ENCODE data around the gene TMOD4.
"Not testable (repeated sequence)": the region's sequence is repeated elsewhere in the genome, so short reads cannot be mapped to it uniquely, and the experiment has no call there.

The TMOD4 gene

DNA sequence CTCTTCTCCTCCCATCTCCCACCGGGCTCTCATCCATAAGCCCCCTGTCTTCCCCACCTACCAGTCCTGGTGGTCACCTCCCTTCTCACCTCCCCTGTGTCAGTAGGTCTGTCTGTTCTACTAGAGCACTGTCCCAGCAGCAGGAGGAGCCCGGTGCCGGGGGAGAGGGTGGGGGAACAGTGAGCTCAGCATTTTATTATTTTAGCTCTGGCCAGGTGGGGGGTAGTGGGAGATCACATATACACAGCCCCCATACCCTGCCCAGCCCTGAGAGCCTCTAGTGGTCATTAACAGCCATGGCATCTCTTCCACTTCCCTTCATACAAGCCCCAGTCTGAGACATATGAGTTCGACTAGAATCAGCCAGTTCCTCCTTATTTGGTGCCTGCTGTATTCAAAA, at the start of gene TMOD4:
TMOD4 (minus strand) TSS at position 119 of the 400 bp plus-strand sequence. CDS start 1,106 bp downstream, outside the sequence.
- no peak for DNase-seq

DNA sequence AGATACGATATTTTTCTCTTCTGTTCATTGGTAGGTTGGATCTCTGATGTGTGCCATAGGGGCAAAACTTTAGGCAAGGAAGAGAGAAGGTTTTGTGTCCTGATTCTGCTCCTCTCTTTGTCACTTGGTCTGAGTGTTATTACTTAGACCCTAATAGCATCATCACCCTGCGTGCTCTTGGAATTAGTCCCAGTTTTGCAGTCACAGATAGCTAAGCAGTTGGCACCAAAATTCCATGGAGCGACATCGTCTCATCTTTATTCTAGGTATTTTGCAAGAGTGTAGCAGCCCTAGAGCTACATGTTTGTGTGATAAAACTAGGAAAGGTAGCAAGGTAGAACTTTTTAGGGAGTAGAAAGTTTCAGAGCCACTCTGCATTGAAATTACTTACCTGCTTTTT, 46.3 kb upstream of the TMOD4 start:
- DNase-seq: no peak

DNA sequence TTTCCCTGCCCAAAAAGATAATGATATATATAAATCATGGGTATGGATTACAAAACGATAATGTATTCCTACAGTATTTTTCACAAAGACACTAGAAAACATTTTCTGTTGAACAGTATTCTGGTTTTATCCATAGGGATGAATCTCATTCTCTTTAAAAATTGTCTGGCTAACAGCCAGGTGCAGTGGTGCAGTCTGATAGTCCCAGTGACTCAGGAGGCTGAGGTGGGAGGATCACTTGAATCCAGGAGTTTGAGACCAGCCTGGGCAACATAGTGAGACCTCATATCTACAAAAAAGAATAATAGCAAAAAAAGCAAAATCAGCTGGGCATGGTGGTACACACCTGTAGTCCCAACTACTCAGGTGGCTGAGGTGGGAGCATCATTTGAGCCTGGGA, 45.8 kb upstream of the TMOD4 start:
- DNase-seq: no peak

DNA sequence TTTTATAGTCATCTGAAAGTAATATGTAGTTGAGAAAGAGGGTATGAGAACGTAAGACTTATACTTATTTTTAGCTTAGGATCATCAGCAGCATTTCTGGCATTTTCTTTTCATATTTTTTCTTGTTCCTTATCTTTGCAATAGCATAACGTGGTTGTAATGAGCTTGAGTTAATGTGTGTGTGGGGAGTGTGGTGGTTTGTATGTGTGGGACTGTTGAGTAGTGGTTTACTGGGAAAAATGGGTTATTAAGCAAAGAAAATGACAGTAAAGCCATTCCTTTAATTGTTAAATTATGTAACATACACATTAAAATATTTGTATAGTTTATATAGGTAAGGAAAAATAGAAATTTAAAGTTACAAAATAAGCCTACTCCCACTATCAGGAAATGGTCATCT, 37.8 kb upstream of the TMOD4 start:
- no peak for DNase-seq

DNA sequence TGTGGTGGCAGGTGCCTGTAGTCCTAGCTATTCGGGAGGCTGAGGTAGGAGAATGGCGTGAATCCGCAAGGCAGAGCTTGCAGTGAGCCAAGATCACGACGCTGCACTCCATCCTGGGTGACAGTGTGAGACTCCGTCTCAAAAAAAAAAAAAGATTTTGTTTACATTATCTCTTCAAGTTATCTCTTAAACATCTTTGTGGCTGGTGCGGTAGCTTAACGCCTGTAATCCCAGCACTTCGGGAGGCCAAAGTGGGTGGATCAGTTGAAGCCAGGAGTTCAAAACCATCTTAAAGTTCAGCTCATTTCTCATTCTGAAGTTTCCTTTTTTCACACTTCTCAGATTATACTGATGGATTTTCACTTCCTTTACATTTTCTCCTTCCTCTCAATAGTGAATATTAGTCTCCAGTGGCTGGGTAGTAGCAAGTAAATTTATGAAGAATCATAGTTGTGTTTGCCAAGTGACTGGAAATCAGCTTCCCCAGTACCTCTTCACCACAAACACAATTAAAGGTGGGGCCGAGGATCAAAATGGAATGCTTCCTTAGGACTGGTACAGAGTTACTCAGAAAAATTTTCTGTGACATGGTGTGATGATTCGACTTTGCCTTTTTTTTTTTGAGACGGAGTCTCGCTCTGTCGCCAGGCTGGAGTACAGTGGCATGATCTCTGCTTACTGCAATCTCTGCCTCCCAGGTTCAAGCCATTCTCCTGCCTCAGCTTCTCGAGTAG, 36.4 kb upstream of the TMOD4 start:
- DNase-seq: no peak

DNA sequence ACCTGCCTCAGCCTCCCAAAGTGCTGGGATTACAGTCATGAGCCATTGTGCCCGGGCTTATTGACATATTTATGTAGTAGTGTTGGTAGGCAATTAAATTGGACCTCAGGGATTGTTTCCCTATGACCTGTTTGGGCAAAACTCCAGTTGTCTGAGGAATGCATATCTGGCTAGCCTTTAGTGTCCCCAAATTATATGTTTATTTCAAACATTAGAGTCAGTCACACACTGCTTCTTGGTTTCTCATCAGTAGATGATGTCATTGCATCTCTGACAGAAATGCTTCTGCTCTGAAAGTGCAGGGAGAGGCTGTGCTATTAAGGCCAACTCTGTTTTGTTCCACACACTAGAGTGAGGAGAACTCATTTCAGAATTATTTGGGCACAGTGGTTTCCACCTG, 35.0 kb upstream of the TMOD4 start:
- no peak for DNase-seq

DNA sequence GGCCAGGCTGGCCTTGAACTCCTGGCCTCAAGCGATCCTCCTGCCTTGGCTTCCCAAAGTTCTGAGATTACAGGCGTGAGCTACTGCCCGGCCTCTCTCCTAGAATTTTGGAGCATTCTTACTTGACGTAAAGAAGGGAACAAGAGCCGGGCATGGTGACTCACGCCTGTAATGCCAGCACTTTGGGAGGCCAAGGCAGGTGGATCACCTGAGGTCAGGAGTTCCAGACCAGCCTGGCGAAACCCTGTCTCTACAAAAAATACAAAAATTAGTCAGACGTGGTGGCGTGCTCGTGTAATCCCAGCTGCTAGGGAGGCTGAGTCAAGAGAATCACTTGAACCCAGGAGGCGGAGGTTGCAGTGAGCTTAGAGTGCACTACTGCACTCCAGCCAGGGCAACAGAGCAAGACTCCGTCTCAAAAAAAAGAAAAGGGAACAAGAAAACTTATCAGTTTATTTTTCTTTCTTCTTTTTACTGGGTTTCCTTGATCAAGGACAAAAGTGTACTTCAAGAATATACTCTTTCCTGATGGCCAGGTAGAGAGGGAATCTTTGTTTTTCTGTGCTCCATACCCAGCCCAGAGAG, 29.7 kb upstream of the TMOD4 start:
- DNase-seq: not testable (repeated sequence)

DNA sequence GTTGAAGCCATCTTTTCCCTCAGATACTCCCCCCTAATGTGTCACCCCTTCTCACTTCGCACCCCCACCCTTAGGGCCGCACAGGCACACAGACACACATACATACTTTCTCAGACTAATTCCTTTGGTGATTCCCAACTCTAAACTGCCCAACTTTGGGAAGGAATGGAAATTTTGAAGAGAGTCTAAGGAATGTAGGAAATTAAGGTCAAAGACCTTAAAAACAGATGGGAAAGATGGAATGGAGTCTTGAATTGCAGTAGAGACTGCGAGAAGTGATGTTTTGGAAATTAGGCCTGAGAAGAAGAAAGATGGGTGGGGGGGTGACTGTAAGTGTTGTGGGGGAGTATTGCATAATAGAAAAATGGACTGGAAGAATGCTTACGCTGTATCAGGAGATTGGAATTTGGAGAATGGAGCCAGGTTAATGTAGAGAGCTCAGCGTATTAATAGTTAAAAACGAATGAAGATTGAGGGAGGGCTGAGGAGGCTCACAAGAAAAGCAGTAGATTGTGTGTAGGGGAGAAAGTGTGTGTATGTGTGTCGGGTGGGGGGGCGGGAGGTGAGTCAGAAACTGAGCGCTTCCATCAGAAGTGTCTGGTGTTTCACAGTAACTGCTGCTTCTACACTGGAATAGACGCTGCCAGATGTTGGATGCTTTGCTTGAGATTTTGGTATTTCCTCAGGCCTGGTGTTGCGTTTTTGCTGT, 24.2 kb upstream of the TMOD4 start:
- DNase-seq: no peak

DNA sequence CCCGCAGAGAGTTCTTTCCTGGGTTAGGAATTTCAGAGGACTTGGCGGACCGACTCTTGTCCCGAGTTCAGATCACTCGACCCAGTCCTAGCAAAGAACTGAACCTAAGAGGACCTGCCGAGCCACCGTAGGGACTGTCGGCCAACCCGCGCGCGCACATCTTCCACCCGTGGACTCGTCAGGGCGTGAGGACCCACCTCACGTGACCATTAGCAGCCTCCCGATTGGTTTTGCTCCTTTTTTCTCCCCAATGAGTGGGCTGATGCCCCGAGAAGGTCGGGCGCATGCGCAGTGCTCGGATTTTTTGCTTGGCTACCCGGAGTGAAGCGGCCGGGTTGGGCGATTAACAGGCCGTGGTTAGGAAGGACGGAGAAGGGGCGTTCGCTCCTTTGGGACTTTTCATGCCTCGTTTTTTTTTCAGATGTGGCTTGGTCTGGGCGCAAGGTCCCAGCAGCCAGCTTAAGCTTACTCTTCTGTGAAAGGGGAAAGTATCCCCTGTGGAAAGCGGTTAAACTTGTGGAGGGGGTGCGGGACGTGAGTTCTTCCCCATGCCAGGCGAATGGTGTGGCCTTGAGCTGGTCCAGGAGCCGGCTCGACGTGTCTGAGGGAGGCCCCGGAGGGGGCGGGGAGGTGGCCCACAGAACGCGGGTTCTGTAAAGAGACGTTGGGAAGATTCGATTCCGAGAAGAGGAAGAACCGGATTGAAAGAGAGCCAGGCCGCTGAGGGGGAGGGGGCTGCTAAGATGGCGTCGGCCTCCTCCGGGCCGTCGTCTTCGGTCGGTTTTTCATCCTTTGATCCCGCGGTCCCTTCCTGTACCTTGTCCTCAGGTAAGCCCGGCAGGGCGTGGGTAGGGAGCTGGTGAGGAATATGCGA, 22.7 kb upstream of the TMOD4 start, which contains the start of gene PIP5K1A:
PIP5K1A (plus strand) TSS at position 299 of the 874 bp plus-strand sequence; CDS start at position 744, 445 bp downstream.
- peak; percentile 98 for DNase-seq

DNA sequence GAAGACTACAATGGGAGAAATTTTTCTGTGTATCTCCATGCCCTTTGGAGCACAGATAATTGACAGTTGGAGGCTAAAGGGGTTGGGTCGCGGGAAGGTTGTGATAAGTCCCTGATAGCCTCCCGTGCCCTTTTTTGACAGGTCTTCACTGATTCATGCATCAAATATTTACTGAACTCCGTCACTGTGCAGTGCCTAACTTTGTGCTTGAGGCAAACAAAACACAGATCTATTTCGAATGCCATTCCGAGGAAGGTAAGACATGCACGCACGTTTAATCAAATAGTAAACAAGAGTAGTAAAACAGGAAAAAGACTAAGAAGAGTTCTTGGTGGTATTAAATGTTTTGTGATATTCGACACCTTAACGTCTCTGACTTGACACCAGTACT, 22.1 kb upstream of the TMOD4 start:
- no peak for DNase-seq

DNA sequence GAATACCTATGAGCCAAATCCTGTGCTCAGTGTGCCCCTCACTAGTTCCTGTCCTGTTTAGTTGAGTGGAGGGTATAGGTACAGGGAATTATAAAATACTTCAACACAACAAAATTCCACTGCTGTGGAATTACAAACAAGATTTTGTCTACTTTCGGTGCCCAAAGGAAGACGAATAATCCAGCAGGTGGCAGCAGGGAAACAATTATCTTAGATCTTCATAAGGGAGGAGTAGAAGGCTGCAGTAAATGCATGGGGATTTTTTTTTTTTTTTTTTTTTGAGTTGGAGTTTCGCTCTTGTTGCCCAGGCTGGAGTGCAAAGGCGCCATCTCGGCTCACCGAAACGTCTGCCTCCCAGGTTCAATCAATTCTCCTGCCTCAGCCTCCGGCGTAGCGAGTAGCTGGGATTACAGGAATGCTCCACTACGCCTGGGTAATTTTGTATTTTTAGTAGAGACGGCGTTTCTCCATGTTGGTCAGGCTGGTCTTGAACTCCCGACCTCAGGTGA, 20.6 kb upstream of the TMOD4 start:
- DNase-seq: peak; percentile 42

DNA sequence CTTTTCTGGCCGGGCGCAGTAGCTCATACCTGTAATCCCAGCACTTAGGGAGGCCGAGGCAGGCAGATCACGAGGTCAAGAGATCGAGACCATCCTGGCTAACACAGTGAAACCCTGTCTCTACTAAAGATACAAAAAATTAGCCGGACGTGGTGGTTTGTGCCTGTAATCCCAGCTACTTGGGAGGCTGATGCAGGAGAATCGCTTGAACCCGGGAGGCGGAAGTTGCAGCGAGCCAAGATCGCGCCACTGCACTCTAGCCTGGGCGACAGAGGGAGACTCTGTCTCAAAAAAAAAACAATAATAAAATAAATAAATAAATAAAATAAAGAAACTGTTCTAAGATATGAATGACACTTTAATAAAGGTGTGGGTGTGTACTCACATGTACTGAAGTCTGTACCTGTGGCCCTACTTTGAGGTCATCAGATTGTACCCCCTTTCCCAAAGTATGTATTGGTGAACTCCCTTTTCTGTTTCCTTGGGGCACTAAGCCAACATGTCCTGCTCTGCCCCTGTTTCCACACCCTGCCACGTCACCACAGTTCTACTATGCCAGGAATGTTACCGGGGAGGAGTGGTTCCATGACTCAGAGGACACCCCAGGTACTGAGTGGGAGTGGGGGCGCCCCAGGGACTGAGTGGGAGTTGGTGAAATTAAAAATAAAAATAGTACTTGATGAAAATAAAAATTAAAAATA, 19.3 kb upstream of the TMOD4 start:
- DNase-seq: not testable (repeated sequence)

DNA sequence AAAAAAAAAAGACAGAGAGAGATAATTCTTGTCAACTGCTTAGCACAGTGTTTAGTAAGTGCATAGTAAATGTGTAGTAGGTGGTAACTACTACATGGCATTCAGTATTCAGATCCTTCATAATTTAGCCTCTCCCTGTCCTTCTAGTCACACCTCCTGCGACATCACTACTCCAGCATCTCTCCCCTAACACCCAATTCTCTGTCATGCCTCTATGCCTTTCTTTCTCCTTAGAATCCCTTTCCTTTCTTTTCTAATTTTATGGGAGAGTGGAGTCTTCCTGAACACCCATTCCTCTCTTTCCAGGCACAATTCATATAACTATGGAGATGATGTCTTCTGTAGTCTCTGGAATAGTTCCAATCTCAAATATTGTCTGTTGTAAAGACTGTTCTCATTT, 18.1 kb upstream of the TMOD4 start:
- no peak for DNase-seq

DNA sequence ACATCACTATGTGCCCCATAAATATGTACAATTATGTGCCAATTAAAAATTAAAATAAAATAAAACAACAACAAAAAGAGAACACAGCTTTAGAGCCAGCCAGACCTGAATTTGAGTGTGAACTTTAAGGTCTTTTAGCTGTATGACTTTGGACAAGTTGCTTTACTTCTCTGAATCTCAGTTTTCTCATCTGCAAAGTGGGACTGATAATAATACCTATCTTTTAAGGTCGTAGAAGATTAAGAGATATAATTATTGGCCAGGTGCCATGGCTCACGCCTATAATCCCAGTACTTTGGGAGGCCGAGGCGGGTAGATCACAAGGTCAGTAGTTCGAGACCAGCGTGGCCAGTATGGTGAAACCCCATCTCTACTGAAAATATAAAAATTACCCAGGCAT, 17.5 kb upstream of the TMOD4 start:
- DNase-seq: no peak

DNA sequence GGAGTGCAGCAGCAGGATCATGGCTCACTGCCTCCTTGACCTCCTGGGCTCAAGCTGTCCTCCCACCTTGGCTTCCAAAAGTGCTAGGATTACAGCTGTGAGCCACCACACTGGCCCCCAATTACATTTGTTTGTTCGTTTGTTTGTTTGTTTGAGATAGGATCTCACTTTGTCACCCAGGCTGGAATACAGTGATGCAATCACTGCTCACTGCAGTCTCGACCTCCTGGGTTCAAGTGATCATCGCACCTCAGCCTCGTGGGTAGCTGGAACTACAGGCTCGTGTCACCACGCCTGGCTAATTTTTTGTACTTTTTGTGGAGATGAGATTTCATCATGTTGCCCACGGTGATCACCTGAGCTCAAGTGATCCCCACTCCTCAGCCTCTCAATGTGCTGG, 16.3 kb upstream of the TMOD4 start:
- DNase-seq: no peak

DNA sequence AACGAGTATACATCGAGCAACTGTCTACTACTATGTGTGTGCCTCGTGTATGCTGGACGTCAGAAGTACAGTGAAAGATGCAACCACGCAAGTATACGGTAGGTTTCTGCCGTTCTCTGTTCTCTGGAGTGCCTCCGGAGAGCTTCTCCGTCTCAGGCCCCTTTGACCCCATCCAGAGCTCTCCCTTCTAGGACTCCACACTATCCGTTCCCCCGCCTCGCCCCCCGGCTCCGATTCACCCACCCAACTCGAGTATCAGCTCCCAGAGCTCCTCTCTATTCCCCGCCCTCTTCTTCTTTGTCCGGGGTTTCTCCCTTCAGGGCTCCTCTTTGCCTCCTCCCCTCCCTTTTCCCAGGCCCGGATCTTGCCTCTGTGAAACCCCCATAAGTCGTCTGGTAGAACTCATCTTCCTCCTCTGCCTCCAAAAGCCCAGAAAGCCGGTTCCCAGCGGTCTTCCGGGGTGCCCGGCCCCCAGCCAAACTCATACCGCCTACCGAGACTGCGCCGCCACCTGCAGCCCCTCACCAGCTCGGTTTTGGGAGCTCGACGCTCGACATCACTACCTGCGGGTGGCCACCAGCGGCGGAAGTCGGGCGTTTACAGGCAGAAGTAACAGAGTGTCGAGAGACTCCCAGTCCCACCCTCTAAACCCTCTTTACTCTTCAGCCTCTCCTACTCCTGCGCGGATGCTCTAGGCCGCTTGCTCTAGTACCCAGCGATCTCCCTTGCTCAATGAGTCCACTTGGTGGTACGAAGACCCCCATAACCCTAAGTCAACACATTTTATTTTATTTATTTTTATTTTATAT, 14.1 kb upstream of the TMOD4 start, which contains the start of gene VPS72:
VPS72 (minus strand) TSS at position 561 of the 809 bp plus-strand sequence; CDS start at position 485, 76 bp downstream.
- peak; percentile 90 for DNase-seq

DNA sequence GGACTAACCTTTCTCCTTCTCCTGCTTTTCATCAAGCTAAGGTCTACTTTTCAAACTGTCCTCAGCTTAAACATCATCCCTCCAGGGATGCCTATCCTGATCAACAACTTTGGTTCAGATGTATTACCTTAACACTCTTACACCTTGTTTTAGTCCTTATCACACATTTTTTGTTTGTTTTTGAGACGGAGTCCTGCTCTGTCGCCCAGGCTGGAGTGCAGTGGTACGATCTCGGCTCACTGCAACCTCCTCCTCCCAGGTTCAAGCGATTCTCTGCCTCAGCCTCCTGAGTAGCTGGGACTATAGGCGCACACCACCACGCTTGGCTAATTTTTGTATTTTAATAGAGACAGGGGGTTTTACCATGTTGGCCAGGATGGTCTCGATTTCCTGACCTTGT, 12.9 kb upstream of the TMOD4 start:
- not testable (repeated sequence) for DNase-seq

DNA sequence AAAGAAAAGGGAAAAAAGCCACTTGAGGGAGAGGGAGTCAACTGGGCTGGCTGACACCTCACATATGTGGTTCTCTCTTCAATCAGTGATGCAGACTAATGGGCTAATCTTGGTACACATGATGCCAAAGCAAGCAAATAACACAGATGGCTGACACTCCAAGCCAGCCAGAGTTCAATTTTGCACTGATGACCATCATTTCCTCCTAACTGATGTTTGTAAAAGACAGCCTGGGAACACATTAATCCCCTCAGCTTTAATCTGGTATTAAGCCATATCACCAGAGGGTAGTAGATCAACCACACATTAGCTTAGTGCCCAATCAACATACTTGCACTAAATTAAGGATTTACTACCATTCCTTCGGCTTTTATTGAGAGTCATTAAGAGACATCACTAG, 11.4 kb upstream of the TMOD4 start:
- no peak for DNase-seq

DNA sequence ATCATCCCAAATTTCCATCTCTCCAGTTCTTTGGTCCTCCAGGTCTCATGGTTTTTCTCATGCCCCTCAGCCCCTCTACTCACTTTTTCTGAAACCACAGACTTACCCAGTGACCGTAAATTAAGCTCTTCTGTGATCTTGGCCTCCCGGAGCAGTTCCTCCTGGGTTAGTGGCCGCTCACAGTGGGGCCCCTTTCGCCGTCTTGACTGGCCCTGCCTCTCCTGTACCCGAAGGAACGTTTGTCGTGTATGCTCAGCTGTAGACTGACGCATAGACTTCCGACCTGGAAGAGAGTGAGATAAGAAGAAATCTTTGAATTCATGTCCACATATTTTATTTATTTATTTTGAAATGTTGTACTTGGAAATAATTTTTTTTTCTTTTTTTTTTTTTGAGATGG, 8.4 kb upstream of the TMOD4 start:
- DNase-seq: no peak

DNA sequence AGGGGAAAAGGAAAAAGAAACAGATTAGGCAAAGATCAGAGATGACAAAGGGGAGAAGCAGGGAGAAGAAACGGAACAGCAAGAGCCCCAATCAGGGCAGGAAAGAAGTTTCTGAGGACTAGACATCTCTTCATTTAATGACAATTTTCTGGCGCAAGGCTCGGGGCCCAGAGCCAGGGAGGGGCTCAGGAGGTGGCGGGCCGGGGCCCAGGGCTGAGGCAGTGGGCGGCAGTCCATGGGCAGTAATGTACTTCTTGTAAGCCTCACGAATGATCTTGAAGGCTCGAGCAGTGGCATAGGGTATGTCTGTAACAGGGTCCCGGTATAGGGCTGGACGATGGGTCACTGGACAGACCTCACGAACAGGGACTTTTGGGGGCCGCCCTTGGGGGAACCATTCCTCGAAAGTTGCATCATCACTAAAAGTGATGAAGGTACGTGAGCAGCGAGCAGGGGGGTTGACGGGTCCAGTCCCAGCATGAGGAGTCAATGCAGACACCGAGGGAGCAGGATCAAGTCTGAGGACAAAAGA, 799 bp upstream of the TMOD4 start:
- DNase-seq: no peak
